ENCODE results near the gene RPS3.

The RPS3 gene

GRCh38 chr11:75424396-75424795 lies 25.1 kb downstream of the RPS3 start:
- no peak for DNase-seq (ENCODE audit: low spot score)
- in situ Hi-C loops (cut with MboI; ENCODE audit: low pct_unique_long_range_greater_than_20kb, low sequenced_read_pairs, unreplicated experiment) = no loop called here

GRCh38 chr11:75425422-75425821 lies 26.1 kb downstream of the RPS3 start:
- in situ Hi-C loops (cut with MboI; ENCODE audit: low pct_unique_long_range_greater_than_20kb, low sequenced_read_pairs, unreplicated experiment) = no loop called here
- TF ChIP-seq CTCF (IDR thresholded peaks at IDR 0.05; ENCODE audit: extremely low read depth, insufficient read depth, missing control alignments) = peak; percentile 25
- DNase-seq (ENCODE audit: low spot score) = no peak

More at GRCh38 chr11:75424396-75424795, 25.1 kb downstream of the RPS3 start:
- TF ChIP-seq CTCF (IDR thresholded peaks at IDR 0.05; ENCODE audit: extremely low read depth, insufficient read depth, missing control alignments) = no peak

- in situ Hi-C loops (cut with MboI; ENCODE audit: low pct_unique_long_range_greater_than_20kb, low sequenced_read_pairs, unreplicated experiment) = no loop called here
- no peak for DNase-seq (ENCODE audit: low spot score)
- no peak for TF ChIP-seq CTCF (IDR thresholded peaks at IDR 0.05; ENCODE audit: extremely low read depth, insufficient read depth, missing control alignments)
These were observed 27.4 kb downstream of the RPS3 start for GRCh38 chr11:75426720-75427086.

DNA sequence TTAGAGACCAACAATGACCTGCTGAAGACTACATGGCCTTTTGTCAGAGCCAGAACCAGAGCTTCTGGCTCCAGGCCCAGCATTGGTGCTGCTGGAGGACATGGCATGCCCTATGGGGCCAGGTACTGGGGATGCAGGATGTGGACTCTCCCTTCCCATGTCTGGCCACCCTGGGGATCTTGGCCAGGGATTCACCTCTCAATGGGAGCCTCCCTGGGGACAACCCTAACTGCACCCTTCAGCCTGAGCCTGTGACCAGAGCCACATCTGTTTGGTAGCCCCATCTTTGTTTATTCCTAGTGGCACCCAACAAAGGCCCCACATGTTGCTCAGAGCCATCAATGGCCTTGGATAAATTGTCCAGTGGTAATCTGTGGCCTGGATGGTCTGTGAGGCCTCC lies 27.9 kb downstream of the RPS3 start:
- in situ Hi-C loops (cut with MboI; ENCODE audit: low pct_unique_long_range_greater_than_20kb, low sequenced_read_pairs, unreplicated experiment) = no loop called here
- no peak for TF ChIP-seq CTCF (IDR thresholded peaks at IDR 0.05; ENCODE audit: extremely low read depth, insufficient read depth, missing control alignments)
- DNase-seq (ENCODE audit: low spot score) = no peak

- no peak for TF ChIP-seq CTCF (IDR thresholded peaks at IDR 0.05; ENCODE audit: extremely low read depth, insufficient read depth, missing control alignments)
These were observed 29.0 kb downstream of the RPS3 start for GRCh38 chr11:75428281-75428724.

DNA sequence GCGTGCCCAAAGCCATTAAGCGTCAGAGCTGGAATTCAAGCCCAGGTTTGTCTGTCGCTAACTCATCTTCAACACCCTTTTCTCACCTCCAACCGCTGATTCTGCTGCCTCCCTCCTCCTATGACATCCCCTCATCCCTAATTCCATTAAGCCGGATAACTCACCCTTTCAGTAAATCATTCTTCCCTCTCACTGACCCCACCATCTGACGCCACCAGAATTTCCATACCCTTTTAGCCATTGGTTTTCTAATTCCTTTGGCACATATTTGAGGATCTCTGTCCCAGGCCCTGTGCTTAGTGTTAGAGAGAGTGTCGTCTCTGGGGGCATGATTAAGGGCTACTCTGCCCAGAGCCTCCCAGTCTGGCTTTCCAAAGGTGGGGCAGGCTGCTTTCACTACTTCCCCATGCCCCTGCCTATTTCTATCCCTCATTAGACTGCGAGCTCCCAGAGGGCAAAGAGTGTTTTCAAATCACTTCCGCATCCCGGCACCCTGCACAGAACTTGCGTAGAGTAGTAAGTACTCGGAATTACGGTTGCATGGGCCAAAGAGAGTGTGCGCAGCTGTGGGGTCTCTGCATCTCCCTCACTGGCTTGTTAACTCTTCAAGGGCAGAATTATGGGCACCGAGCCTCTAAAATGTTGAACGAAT lies 29.8 kb downstream of the RPS3 start:
- no peak for DNase-seq (ENCODE audit: low spot score)
- in situ Hi-C loops (cut with MboI; ENCODE audit: low pct_unique_long_range_greater_than_20kb, low sequenced_read_pairs, unreplicated experiment) = no loop called here
- no peak for TF ChIP-seq CTCF (IDR thresholded peaks at IDR 0.05; ENCODE audit: extremely low read depth, insufficient read depth, missing control alignments)

More at GRCh38 chr11:75428281-75428724, 29.0 kb downstream of the RPS3 start:
- DNase-seq (ENCODE audit: low spot score) = peak; percentile 87
- in situ Hi-C loops (cut with MboI; ENCODE audit: low pct_unique_long_range_greater_than_20kb, low sequenced_read_pairs, unreplicated experiment) = no loop called here

- DNase-seq (ENCODE audit: low spot score) = no peak
- in situ Hi-C loops (cut with MboI; ENCODE audit: low pct_unique_long_range_greater_than_20kb, low sequenced_read_pairs, unreplicated experiment) = no loop called here
- TF ChIP-seq CTCF (IDR thresholded peaks at IDR 0.05; ENCODE audit: extremely low read depth, insufficient read depth, missing control alignments) = no peak
These were observed 30.3 kb downstream of the RPS3 start for GRCh38 chr11:75429641-75429901.
